GM19240 (cell line): ENCODE data around the gene ZPR1.
"Not testable (repeated sequence)": the region's sequence is repeated elsewhere in the genome, so short reads cannot be mapped to it uniquely, and the experiment has no call there.

Experiments used
- DNase-seq: peaks from one replicate; pipeline ENCODE4 v3.0.0; 2011; ENCODE audit warnings: low spot score; ENCODE audit not compliant: insufficient read length

ZPR1 gene

DNA sequence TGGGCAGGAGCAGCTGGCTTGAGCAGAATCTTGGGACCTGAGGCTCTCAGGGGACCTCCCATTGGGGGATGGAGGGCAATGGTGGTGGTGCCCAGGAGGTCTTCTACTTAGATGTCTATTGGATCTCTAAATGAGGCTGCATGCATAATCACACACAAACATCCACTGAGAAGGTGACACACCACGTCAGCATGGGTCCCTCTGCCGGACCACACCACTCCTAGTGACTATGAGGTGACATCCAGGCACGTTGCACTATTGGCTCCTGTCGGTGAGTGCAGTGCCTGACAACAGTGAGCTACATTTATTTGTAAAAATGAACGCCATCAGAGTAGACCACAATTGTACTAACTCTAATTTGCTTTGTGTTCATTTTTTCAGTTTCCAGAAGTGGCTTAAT, 37.6 kb upstream of the ZPR1 start:
- DNase-seq: no peak

- no peak for DNase-seq
Observed at GRCh38 chr11:116823031-116823843, 35.4 kb upstream of the ZPR1 start, which contains the start of gene APOA4. TSS of gene APOA4 (minus strand) at chr11:116823304. CDS start at chr11:116823191, 113 bp downstream.

GRCh38 chr11:116822575-116822974, 34.8 kb upstream of the ZPR1 start:
- DNase-seq: no peak

GRCh38 chr11:116821050-116821918, 33.5 kb upstream of the ZPR1 start:
- DNase-seq: no peak

DNA sequence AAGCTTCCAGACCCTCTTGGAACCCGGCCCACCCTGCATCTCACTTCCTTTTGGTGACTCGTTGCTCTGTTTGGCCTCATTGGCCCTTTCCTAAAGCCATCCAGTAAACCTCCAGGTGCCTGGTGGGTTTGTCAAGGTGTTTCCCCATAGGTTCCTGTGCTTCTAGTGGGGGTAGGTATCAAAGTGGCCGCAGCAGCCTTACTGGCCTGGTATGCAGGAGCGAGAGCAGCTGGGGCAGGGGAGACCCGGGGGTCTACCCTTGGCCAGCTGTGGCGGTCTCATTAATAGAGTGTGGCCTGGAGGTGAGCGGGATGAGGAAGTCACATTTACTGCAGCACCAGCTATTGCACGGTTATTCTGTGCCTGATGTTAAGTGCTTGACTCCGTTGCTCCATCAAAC, 31.2 kb upstream of the ZPR1 start:
- no peak for DNase-seq

DNA sequence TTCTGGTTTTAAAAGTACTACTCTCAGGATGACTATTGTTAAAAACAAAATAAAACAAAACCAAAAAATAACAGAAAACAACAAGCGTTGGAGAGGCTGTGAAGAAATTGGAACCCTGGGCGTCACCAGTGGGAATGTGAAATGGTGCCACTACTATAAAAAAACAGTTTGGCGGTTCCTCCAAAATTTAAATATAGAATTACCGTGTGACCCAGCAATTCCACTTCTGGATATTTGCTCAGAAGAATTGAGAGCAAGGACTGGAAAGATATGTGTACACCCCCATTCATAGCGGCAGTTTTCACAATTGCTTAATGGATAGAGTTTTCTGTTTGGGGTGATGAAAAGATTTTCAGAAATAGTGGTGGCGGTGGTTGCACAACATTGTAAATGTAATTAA, 26.7 kb upstream of the ZPR1 start:
- DNase-seq: no peak

DNA sequence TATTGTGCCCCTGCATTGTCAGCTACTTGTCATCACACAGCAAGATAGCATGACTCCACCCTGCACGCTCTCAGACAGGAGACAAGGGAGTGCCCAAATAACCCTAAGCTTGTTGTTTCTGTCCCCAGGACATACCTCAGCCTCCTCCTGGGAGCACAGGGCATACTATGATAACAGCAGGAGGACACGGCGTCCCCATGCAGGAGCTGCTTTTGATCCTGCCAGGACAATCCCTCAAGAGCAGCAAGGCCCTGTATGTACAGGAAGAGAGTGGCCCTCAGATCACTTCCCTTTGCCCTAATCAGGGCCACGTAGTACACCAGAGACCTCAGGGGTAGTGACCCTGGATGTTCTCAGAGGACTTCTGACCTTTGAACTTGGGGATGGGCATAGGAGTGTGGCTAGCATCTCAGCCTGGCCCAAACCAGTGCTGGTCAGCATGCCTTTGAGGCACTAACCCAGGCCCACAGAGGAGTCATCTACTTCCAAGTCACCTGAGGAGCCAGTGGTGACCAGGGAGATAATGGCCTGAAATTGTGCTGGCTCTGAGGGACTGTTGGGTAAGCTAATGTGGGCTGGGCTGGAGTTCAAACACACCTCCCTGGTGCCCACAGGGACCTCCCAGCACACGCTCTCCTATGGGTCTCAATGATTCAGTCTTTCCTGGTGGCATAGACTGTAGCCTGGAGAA, 26.1 kb upstream of the ZPR1 start:
- DNase-seq: no peak

DNA sequence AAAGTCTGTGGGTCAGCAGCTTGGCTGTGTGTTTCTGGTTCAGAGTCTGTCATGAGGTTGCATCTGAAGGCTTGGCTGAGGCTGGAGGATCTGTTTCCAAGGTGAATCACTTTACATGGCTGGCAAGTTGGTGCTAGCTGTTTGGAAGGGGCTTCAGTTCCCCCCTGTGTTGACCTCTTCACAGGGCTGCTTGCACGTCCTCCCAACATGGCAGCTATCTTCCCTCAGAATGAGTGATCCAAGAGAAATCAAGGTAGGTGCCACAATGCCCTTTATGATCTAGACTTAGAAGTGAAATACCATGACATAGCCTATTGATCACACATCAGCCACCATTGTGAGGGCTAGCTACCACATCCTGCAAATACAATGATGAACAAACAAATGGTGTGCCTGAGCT, 25.3 kb upstream of the ZPR1 start:
- DNase-seq: no peak

DNA sequence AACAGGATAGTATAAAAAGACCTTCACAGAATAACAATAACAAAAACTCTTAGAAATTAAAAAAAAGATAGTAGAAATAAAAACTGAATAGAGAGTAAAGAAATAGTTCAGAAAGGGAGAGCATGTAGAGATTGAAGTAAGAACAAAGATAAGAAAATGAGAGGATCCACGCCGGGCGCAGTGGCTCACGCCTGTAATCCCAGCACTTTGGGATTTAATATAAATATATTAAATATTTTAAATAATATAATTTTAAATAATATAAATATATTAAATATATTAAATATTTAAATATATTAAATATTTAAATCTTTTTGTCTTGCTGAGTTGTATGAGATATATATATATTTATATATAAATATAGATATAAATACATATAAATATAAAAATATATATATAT, 24.3 kb upstream of the ZPR1 start:
- no peak for DNase-seq

DNA sequence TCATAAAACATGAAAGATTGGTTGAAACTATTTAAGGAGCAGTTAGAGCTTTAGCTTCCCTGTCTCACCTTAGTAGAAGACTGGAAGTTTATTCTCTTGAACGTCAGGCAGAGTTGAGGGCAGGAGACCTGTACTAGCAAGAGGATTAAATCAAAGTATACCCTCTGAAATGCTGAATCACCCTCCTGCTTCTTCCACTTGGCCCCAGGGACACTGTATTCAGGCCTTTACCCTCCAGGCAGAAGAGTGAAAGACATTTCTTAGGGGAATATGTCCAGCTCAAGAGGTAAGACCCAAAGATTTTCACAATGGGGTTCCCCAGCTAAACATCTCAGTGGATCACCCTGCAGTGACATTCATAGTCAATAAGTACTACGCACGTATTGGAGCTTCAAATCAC, 23.4 kb upstream of the ZPR1 start:
- no peak for DNase-seq

- no peak for DNase-seq
Observed at GRCh38 chr11:116808262-116809175, 20.7 kb upstream of the ZPR1 start.

GRCh38 chr11:116807601-116808261, 19.9 kb upstream of the ZPR1 start:
- no peak for DNase-seq

DNA sequence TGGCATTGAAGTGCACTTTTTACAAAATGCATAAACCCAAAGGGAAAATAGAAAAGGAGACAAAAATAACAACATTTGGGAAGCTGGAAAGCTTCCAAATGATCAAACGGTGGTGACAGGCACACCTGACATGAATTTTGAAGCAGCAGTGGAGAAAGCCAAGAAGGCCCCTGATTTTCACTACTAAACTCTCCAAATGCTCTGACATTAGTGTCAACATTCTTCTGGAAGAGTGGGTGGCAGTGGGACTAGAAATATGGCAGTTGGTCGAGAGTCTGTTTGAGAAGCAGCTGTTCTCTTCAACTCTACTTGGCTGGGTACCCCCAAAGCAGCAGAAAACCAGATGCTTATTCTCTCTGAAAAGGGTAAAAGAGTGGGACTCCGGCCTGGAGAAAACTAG, 16.2 kb upstream of the ZPR1 start:
- no peak for DNase-seq

- not testable (repeated sequence) for DNase-seq
Observed at GRCh38 chr11:116801662-116802061, 13.8 kb upstream of the ZPR1 start.

DNA sequence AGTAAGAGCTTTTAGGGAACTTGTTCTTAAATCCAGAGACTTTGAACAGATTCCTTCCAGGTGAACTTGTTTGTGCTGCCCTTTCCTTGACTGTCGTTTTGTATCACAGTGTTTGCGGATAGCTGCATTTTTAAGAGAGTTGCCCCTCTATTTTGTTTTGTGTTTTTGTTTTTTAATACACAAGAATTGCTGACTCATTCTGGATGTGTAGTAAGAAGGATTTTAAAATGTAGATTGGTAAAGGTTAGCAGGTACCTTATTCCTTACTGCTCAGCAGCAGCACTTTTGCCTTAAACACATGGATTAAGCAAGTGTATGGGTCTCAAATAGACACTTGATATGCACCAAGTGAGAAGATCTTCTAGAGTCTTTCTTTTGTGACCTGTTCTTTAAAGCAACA, 12.8 kb upstream of the ZPR1 start:
- no peak for DNase-seq

- no peak for DNase-seq
Observed at GRCh38 chr11:116798368-116798767, 10.5 kb upstream of the ZPR1 start.

- no peak for DNase-seq
Observed at GRCh38 chr11:116797816-116798215, 10.0 kb upstream of the ZPR1 start.

- no peak for DNase-seq
Observed at GRCh38 chr11:116796548-116796947, 8.7 kb upstream of the ZPR1 start.

GRCh38 chr11:116794851-116795250, 7.0 kb upstream of the ZPR1 start:
- no peak for DNase-seq

DNA sequence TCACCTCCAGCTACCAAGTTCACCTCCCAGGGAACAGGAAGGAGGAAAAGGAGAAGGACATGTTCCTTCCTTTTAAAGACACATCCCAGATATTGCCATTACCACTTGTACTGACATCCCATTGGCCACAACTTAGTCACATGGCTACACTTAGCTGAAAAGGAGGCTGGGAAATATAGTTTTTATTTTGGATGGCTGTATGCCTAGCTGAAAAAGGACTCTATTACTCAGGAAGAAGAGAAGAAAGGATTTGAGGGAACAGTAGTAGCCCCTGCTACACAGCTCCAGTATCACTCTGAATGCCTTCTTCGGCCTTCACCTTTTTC, 5.9 kb upstream of the ZPR1 start:
- no peak for DNase-seq
